ENCODE data around the gene PRRT1B. TPM values are rescaled to one million over a fixed set of nuclear protein-coding genes. Genes with fewer than 3 reads are reported as not detected.

PRRT1B gene
- total and polyA plus RNA-seq, 2 experiments from 2014 or later, result 0.24 TPM; not detected in 1

DNA sequence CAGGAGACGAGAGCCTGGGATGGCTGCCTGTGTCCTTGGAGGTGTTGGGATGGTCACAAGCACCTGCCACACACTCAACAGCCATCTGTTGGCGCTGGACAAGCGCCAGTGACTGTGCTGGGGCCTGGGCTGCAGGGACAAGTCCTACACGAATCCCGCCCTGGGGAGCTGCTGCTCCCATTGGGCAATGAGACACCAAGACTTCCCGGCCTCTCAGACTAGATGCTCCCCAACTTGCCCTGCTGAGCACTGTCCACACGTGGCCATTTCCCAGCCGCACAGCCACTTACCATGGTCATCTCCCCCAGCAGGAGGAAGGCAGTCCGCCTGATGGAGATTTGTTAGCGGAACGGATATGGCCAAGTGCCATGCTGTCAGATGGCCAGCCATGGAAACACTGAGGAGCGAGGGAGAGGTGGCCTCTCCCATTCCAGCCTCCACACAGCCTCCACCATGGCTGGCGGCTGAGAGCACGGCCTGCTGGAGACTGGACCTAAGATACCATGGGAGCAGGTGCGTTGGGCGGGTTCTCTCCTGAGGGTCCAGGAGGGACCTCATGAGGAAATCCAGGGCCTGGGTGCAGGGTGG lies 43.9 kb downstream of the PRRT1B start:
- H3K9me3 Mint-ChIP-seq, result no peaks in the 10 kb centered on the region; the same call in 2 of the 3 replicates
- Histone ChIP-seq H4K20me1 (replicated peaks; ENCODE audit: insufficient read depth) (no peaks in the 10 kb centered on the region), H2AFZ (no peak overlapping the region), H3K9me2 (ENCODE audit: insufficient read depth) (no peaks in the 10 kb centered on the region), H3K79me2 (replicated peaks; ENCODE audit: insufficient read depth) (no peaks in the 10 kb centered on the region), H3K27ac (ENCODE audit: low read depth) (no peak overlapping the region), H3K4me1 (ENCODE audit: insufficient read depth) (no peaks in the 10 kb centered on the region), H3K4me3 (no peak overlapping the region), H3K27me3 (ENCODE audit: insufficient read depth) (no peaks in the 10 kb centered on the region), H3K4me2 (no peak overlapping the region), H3F3A (replicated peaks; ENCODE audit: low read depth) (0 out of 2 replicates have a peak, but pooled peaks cover 3% of the 10 kb centered on the region), H3K36me3 (ENCODE audit: insufficient read depth) (no peaks in the 10 kb centered on the region; the same call in 1 of the 2 replicates)
- H3K4me3 Mint-ChIP-seq, result no peak overlapping the region
- H3K27me3 Mint-ChIP-seq (ENCODE audit: insufficient read depth, low read depth, poor library complexity), result peaks cover 16% of the 10 kb centered on the region
- no peaks in the 10 kb centered on the region for H3K4me1 Mint-ChIP-seq
- peaks cover 22% of the 10 kb centered on the region for H3K36me3 Mint-ChIP-seq (ENCODE audit: low read depth)
- TF ChIP-seq CREB1 (CRISPR knock-in tag; IDR thresholded peaks at IDR 0.05; ENCODE audit: low read depth) (no peak), EZH2 (IDR thresholded peaks at IDR 0.05; ENCODE audit: low read depth, unreplicated experiment) (no peak), NANOG (IDR thresholded peaks at IDR 0.05; ENCODE audit: borderline replicate concordance) (no peak), POLR2AphosphoS5 (IDR thresholded peaks at IDR 0.05; ENCODE audit: low read depth) (no peak)
- TF ChIP-seq, protein P1, sequence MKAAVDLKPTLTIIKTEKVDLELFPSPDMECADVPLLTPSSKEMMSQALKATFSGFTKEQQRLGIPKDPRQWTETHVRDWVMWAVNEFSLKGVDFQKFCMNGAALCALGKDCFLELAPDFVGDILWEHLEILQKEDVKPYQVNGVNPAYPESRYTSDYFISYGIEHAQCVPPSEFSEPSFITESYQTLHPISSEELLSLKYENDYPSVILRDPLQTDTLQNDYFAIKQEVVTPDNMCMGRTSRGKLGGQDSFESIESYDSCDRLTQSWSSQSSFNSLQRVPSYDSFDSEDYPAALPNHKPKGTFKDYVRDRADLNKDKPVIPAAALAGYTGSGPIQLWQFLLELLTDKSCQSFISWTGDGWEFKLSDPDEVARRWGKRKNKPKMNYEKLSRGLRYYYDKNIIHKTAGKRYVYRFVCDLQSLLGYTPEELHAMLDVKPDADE (IDR thresholded peaks at IDR 0.05), result no peak
- H3K27ac Mint-ChIP-seq, result no peak overlapping the region
- DNase-seq (ENCODE audit: low spot score), result no peak
- ATAC-seq, result no peak

DNA sequence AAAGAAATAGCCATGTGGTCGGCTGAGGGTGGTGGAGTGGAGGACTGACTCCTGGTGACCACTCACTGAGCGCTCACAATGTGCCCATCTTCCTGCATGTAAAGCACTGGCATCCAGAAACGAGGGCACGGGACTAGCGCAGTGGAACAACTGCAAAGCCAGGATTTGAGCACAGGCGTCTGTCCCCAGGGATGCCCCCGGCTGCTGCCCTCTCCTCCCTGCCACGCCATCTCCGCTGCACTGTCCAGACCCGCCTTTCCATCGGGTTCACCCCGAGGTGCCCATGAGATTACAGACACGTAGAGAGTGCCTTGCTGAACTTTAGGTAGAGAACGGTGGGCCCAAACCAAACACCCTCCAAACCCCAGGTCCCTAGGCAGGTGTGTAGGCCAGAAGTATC lies 44.7 kb downstream of the PRRT1B start:
- H4K20me1 ChIP-seq (replicated peaks; ENCODE audit: insufficient read depth), result no peaks in the 10 kb centered on the region
- H3K4me3 Mint-ChIP-seq, result no peak overlapping the region
- TF ChIP-seq EZH2 (IDR thresholded peaks at IDR 0.05; ENCODE audit: low read depth, unreplicated experiment) (no peak), STAT1 (IDR thresholded peaks at IDR 0.05; ENCODE audit: unreplicated experiment) (no peak), ZNF114 (CRISPR knock-in tag; IDR thresholded peaks at IDR 0.05) (no peak), ZNF331 (CRISPR knock-in tag; IDR thresholded peaks at IDR 0.05; ENCODE audit: low read depth) (no peak), EZH2phosphoT487 (IDR thresholded peaks at IDR 0.05; ENCODE audit: unreplicated experiment) (no peak), NANOG (IDR thresholded peaks at IDR 0.05; ENCODE audit: borderline replicate concordance) (no peak)
- TF ChIP-seq, protein P2, sequence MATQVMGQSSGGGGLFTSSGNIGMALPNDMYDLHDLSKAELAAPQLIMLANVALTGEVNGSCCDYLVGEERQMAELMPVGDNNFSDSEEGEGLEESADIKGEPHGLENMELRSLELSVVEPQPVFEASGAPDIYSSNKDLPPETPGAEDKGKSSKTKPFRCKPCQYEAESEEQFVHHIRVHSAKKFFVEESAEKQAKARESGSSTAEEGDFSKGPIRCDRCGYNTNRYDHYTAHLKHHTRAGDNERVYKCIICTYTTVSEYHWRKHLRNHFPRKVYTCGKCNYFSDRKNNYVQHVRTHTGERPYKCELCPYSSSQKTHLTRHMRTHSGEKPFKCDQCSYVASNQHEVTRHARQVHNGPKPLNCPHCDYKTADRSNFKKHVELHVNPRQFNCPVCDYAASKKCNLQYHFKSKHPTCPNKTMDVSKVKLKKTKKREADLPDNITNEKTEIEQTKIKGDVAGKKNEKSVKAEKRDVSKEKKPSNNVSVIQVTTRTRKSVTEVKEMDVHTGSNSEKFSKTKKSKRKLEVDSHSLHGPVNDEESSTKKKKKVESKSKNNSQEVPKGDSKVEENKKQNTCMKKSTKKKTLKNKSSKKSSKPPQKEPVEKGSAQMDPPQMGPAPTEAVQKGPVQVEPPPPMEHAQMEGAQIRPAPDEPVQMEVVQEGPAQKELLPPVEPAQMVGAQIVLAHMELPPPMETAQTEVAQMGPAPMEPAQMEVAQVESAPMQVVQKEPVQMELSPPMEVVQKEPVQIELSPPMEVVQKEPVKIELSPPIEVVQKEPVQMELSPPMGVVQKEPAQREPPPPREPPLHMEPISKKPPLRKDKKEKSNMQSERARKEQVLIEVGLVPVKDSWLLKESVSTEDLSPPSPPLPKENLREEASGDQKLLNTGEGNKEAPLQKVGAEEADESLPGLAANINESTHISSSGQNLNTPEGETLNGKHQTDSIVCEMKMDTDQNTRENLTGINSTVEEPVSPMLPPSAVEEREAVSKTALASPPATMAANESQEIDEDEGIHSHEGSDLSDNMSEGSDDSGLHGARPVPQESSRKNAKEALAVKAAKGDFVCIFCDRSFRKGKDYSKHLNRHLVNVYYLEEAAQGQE (IDR thresholded peaks at IDR 0.05; ENCODE audit: unreplicated experiment), result no peak
- TF ChIP-seq, protein P3, sequence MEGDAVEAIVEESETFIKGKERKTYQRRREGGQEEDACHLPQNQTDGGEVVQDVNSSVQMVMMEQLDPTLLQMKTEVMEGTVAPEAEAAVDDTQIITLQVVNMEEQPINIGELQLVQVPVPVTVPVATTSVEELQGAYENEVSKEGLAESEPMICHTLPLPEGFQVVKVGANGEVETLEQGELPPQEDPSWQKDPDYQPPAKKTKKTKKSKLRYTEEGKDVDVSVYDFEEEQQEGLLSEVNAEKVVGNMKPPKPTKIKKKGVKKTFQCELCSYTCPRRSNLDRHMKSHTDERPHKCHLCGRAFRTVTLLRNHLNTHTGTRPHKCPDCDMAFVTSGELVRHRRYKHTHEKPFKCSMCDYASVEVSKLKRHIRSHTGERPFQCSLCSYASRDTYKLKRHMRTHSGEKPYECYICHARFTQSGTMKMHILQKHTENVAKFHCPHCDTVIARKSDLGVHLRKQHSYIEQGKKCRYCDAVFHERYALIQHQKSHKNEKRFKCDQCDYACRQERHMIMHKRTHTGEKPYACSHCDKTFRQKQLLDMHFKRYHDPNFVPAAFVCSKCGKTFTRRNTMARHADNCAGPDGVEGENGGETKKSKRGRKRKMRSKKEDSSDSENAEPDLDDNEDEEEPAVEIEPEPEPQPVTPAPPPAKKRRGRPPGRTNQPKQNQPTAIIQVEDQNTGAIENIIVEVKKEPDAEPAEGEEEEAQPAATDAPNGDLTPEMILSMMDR (conservative IDR thresholded peaks at IDR 0.05; ENCODE audit: low read depth in 2 of 2), result no peak
- TF ChIP-seq, protein P1 (IDR thresholded peaks at IDR 0.05), result no peak

More for the DNA sequence above, 44.7 kb downstream of the PRRT1B start:
- ATAC-seq (no peak), DNase-seq (ENCODE audit: low spot score) (no peak)
- Histone ChIP-seq H2AFZ (no peak overlapping the region), H3K79me2 (replicated peaks; ENCODE audit: insufficient read depth) (no peaks in the 10 kb centered on the region), H3K36me3 (ENCODE audit: insufficient read depth) (no peaks in the 10 kb centered on the region; the same call in 1 of the 2 replicates), H3F3A (replicated peaks; ENCODE audit: low read depth) (0 out of 2 replicates have a peak, but pooled peaks cover 3% of the 10 kb centered on the region), H3K27me3 (ENCODE audit: insufficient read depth) (no peaks in the 10 kb centered on the region), H3K4me2 (no peak overlapping the region), H3K4me1 (ENCODE audit: insufficient read depth) (no peaks in the 10 kb centered on the region), H3K9me2 (ENCODE audit: insufficient read depth) (no peaks in the 10 kb centered on the region), H3K27ac (ENCODE audit: low read depth) (no peak overlapping the region), H3K4me3 (no peak overlapping the region)
- Mint-ChIP-seq H3K9me3 (no peaks in the 10 kb centered on the region; the same call in 2 of the 3 replicates), H3K36me3 (ENCODE audit: low read depth) (peaks cover 17% of the 10 kb centered on the region), H3K4me1 (no peaks in the 10 kb centered on the region), H3K27ac (no peak overlapping the region), H3K27me3 (ENCODE audit: insufficient read depth, low read depth, poor library complexity) (peaks cover 16% of the 10 kb centered on the region)

All from GM23338 (cell line).